D721Med (cell line): Measurements from ENCODE around the gene DLGAP1.

Source experiments
- DNase-seq: peaks from one replicate; pipeline ENCODE4 v3.0.0; 2011; ENCODE audit warnings: low spot score; ENCODE audit not compliant: insufficient read length
- FAIRE-seq: peaks from 2 replicates; lab custom pipeline; 2011; peaks lifted over from hg19 to GRCh38; lab: Jason Lieb, UNC
- TF ChIP-seq, protein P1 (sequence below): IDR thresholded peaks from 2 replicates; pipeline ENCODE4 v1.5.1; 2012; ENCODE audit warnings: mild to moderate bottlenecking, control low read depth; ENCODE audit not compliant: insufficient read depth; ENCODE audit errors: missing control alignments

The DLGAP1 gene

DNA sequence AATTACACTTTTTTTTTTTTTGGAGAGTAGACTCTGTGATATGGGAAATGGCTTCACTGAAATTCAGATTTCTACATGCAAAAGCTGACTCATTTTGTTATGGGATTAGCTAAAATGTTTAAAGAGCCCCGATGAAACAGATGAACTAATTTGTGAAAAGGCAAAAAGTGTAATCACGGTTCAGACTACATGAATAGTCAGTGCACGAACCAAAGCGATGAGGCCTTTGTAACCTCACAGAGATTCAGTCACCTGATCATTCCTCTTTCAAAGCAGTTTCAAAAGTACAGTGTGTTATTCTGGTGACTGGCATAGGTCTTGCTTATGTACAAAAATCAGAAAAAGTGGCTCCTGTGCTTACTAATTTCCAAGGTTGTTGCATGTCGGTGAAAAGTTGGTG, 960.5 kb downstream of the DLGAP1 start:
- DNase-seq: no peak
- FAIRE-seq: no peak
- TF ChIP-seq, protein P1, sequence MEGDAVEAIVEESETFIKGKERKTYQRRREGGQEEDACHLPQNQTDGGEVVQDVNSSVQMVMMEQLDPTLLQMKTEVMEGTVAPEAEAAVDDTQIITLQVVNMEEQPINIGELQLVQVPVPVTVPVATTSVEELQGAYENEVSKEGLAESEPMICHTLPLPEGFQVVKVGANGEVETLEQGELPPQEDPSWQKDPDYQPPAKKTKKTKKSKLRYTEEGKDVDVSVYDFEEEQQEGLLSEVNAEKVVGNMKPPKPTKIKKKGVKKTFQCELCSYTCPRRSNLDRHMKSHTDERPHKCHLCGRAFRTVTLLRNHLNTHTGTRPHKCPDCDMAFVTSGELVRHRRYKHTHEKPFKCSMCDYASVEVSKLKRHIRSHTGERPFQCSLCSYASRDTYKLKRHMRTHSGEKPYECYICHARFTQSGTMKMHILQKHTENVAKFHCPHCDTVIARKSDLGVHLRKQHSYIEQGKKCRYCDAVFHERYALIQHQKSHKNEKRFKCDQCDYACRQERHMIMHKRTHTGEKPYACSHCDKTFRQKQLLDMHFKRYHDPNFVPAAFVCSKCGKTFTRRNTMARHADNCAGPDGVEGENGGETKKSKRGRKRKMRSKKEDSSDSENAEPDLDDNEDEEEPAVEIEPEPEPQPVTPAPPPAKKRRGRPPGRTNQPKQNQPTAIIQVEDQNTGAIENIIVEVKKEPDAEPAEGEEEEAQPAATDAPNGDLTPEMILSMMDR: no peak

DNA sequence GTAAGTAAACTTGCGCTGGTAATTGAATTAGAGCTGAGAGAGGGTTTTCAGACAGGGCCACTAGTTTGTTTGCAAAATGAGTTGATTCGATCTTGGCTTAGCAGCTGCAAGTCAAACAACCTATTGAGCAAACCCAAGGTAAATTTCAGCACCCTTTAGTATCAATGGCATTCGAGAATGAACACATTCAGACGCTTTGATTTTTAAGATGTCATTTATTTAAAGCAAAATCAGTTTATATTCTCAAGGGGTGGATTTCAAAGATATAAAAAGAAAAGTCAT, 960.9 kb downstream of the DLGAP1 start:
- TF ChIP-seq, protein P1: no peak
- DNase-seq (no peak), FAIRE-seq (no peak)

DNA sequence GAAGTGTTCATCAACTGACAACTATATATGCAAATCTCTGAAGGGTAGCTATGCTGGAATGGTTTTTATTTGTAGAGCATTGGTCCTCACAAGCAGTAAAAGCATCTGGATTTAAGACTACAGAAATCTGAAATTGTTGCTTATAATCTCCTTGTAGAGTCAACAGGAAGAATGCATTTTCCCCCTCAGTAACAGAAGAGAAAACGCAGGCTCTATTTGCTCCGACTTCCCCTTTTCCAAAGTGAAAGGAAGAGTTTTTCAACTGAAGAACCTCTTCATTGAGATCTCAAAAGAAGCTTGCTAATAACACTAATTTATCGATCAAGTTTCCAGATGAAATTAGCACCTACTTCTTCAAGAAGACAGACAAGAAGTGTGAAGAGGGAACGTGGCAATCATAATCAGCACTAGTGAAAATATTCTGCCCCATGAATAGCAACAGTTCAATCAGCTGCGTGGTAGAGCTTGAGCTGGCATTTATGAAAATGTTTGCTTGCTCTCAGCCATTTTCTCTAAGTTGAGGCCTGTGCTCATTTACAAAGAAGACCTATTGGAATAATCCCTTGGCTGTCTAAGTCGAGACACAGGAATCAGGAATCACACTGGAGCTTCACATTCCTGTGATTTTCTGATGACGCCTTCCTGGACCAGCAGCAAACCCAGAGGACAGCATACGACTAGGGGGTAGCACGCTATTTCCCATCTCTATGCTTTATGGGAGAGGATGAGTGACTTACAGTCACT, 961.4 kb downstream of the DLGAP1 start:
- DNase-seq (no peak), FAIRE-seq (no peak)
- TF ChIP-seq, protein P1: no peak

DNA sequence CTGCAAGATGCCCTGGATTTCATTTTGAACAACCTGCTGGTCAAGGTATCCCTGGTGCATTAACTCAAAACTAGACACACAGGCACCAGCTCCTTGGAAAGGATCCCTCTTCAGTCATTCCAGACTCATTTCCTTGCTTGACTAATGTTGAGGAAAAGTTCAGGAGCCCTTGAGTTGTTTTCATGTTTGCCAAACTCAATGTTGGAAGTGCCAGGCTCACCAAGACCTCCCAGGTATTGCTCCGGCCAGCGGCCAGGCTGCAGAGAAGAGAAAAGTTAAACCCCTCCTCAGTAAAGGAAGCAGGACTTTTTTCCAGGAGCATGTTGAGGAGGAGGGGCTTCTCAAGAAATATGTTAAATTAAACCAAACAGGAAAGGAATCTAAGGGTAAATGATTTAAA, 962.4 kb downstream of the DLGAP1 start:
- TF ChIP-seq, protein P1: no peak
- no peak for DNase-seq
- FAIRE-seq: no peak

DNA sequence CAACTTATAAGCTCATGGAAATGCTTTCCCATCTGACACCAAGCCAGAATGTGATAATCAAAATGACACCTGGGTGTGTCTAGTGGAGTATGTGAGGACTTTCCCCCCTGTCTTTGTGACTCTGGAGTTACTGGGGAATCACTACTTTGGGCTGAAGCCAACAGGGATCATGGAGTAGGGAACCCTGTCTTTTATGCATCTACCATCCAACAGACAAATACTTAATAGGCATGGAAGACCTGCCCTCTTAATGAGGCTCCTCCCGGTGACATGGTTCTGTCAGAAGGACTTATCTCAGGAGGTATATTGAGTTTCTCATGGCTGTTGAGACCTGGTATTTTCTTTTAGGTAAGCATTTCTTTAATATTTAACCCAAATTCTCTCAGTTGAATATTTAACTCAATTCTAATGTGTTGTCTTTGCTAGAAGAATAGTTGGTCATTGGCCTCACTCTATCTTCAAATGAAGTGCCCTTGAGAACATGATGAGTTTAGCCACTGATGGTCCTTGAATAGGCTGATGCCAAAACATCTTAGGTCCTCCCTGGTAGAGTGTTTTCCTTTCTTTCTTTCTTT, 963.0 kb downstream of the DLGAP1 start:
- TF ChIP-seq, protein P1: no peak
- FAIRE-seq (no peak), DNase-seq (no peak)

DNA sequence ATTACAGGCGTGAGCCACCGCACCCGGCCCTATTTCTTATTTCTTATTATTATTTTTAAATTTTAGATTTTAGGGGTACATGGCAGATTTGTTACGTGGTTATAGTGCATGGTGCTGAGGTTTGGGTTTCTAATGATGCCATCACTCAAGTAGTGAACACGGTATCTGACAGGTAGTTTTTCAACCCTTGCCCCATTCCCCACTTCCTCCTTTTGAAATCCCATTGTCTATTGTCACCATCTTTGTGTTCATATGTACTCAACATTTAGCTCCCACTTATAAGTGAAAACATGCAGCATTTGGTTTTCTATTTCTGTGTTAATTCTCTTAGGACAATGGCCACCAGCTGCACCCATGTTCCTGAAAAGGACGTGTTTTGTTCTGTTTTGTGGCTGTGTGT, 965.6 kb downstream of the DLGAP1 start:
- no peak for DNase-seq
- FAIRE-seq: no peak
- TF ChIP-seq, protein P1: no peak

DNA sequence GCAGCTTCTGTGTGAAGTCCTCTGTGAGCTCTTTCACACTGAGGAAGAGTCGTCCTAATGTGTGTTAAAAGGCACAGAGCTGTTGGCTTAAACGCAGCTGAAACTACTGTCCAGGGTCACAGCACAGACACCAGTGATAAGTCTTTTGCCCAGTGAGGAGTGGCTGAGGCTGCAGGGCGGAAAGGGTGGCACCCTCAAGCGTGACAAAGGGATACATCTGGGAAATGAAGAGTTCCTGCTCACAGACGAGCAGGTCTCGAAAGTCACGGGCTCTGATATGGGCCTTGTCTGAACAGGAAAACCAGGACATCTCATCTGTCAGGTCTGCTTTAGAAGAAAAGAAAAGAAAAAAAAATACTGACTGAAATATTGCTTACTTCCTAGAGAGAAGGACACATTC, 968.6 kb downstream of the DLGAP1 start:
- TF ChIP-seq, protein P1: no peak
- DNase-seq (no peak), FAIRE-seq (no peak)
